HUES6 (cell line): ENCODE results near the gene WASF2.
"Not testable (repeated sequence)": the region's sequence is repeated elsewhere in the genome, so short reads cannot be mapped to it uniquely, and the experiment has no call there.

Experiments used
- H3K27ac ChIP-seq: 2 replicates; pipeline ENCODE4 v1.7.0; 2013; ENCODE audit warnings: low read depth, mild to moderate bottlenecking, low read length, inconsistent platforms
- H3K27me3 ChIP-seq: 2 replicates; pipeline ENCODE4 v1.6.1; 2013; ENCODE audit warnings: low read length; ENCODE audit not compliant: control insufficient read depth, insufficient read depth
- H3K36me3 ChIP-seq: 2 replicates; pipeline ENCODE4 v1.6.1; 2013; ENCODE audit warnings: low read length; ENCODE audit not compliant: control insufficient read depth, insufficient read depth
- H3K4me1 ChIP-seq: 2 replicates; pipeline ENCODE4 v1.6.1; 2013; ENCODE audit warnings: low read length; ENCODE audit not compliant: control insufficient read depth, insufficient read depth
- H3K4me3 ChIP-seq: 2 replicates; pipeline ENCODE4 v1.5.1; 2013; ENCODE audit warnings: low read depth, low read length
- H3K9ac ChIP-seq: one replicate; pipeline ENCODE4 v1.6.1; 2013; ENCODE audit warnings: mild to moderate bottlenecking, low read length
- H3K9me3 ChIP-seq: 2 replicates; pipeline ENCODE4 v1.6.1; 2013; ENCODE audit warnings: low read depth, low read length; ENCODE audit not compliant: control insufficient read depth, insufficient read depth

Gene WASF2

DNA sequence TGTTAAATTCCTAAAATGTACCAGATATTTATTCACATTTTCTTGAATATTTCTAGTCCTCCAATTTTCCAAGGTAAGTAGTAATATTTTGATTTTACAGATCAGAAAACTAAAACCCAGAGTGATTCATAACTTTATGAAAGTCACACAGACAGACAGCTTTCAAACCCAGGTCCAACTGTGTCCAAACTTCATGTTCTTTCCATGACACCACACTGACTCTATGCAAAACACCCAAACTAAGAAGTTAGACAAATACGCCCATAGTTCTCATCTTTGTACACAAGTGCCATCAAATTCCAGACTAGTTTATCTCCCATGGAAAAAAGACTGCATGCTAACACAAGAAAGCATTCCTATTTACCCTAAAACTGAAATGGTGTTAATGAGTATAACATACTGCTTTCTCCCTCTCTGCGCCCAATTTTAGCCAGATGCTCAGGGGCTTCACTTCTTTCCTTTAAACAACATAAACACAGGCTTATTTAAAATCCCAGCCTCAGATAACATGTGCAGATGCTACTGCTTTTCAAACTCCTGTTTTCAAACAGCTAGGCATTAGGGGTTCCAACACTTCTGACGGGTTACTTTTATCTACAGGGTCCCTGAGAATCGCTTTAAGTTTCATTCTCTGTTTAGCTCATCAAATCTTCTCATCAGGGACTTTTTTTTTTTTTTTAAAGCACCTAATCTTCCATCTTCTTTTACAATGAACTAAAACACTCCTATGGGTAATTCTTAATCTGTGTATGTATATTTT lies 44.6 kb downstream of the WASF2 start:
- Histone ChIP-seq H3K27me3 (no peaks in the 10 kb centered on the region), H3K36me3 (no peaks in the 10 kb centered on the region), H3K27ac (no peak overlapping the region), H3K4me1 (no peaks in the 10 kb centered on the region; the same call in 1 of the 2 replicates), H3K4me3 (no peak overlapping the region), H3K9me3 (no peaks in the 10 kb centered on the region), H3K9ac (no peak overlapping the region)

DNA sequence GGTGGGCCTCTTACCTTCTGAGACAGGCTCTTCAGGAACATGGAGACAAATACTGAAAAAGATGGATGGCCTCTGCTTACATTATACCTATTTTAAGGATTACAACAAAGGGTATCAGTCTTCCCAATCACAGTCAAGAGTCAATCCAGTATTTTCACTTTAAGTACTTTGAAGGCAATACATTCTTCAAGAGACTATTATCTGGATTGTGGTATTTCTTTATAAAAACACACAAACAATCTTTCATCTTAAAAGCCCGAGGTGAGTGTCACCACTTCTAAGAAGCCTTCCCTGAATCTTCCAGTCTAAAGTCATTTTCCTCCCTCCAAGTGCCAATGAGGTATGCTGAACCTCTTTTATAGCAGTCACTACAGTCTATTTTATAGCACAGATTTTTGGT lies 45.3 kb downstream of the WASF2 start:
- Histone ChIP-seq H3K4me3 (no peak overlapping the region), H3K9ac (no peak overlapping the region), H3K36me3 (no peaks in the 10 kb centered on the region), H3K27me3 (no peaks in the 10 kb centered on the region), H3K27ac (no peak overlapping the region), H3K4me1 (no peaks in the 10 kb centered on the region; the same call in 1 of the 2 replicates), H3K9me3 (no peaks in the 10 kb centered on the region)

DNA sequence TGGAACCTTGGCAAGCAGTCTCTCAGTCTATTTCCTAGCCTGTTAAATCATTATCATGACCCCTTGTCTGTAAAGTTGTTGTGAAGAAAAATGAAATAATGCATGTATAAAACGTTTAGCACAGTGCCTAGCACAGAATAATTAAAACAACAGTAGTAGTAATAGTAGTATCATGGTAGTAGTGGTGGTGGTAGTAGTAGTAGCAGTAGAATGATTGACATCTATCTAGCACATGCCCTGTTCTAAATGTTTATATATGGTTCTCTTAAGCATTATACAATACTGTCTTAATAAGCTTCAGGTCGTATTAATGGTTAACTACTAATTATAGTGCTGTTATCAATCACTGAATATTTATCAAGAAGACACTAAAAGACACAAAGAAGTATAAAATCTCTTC lies 50.8 kb downstream of the WASF2 start:
- H3K4me1 ChIP-seq: peaks cover 21% of the 10 kb centered on the region
- H3K36me3 ChIP-seq: no peaks in the 10 kb centered on the region
- H3K9ac ChIP-seq: no peak overlapping the region
- H3K9me3 ChIP-seq: no peaks in the 10 kb centered on the region
- no peak overlapping the region for H3K4me3 ChIP-seq
- no peaks in the 10 kb centered on the region for H3K27me3 ChIP-seq
- no peak overlapping the region for H3K27ac ChIP-seq

DNA sequence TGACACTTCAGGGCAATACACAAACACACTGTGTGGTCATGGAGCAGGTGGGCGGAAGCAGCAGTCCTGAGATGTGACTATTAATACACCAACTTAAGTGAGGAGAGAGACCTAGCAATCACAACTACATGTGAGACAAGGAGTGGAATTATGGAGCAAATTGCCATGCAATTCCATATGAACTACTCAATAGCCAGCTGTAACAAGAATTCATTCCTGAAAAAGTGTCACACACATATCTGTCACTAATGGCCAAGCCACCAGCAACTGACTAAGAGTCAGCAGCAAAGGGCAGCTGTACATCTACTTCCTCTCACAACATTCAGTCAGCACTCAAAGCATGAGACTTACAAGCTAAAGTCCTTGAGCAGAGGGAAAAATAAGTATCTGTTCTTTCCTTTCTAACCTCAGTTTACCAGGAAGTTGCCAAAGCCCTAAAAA lies 51.3 kb downstream of the WASF2 start:
- no peaks in the 10 kb centered on the region for H3K27me3 ChIP-seq
- H3K9ac ChIP-seq: no peak overlapping the region
- no peaks in the 10 kb centered on the region for H3K9me3 ChIP-seq
- peaks cover 21% of the 10 kb centered on the region for H3K4me1 ChIP-seq
- no peak overlapping the region for H3K4me3 ChIP-seq
- H3K27ac ChIP-seq: no peak overlapping the region
- H3K36me3 ChIP-seq: no peaks in the 10 kb centered on the region

DNA sequence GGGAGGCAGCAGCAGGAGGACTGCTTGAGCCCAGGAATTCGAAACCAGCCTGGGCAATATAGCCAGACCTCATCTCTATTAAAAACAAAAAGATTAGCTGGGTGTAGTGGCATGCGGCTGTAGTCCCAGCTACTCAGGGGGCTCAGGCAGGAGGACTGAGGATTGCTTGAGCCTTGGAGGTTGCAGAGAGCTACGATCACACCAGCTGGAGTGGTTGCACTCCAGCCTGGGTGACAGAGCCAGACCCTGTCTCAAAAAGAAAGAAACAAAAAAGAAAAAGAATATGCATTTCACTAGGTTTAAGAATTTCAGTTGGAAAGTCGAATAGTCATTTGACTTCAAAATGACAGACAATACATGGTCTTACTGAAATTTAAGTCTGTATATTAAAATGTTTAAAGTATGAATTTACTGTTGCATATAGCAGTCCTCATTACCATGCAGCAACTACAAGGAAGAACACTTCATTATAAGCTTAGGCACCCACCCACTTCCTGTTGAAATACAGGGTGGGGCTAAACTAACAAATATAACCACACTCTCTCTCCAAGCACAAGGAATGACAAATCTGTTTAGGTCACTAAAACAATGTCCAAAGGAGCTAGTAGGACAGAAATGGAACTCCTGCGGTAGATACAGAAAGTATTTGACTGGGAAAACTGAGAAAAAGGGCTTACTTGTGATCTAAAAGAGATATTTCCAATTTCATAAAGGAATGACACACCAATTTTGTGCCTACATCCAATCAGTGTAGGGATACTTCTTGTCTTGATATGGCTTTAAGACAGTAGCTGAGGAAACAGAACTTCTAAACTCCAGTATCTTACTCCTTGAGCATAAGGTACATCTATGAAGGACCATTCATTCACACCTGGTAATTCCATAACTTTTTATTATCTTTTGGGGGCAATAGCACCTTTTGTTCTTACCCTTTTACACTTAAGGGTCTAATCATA lies 53.5 kb downstream of the WASF2 start:
- peaks cover 27% of the 10 kb centered on the region for H3K4me1 ChIP-seq
- H3K4me3 ChIP-seq: no peak overlapping the region
- H3K9me3 ChIP-seq: no peaks in the 10 kb centered on the region
- no peaks in the 10 kb centered on the region for H3K27me3 ChIP-seq
- no peaks in the 10 kb centered on the region for H3K36me3 ChIP-seq
- no peak overlapping the region for H3K27ac ChIP-seq
- H3K9ac ChIP-seq: no peak overlapping the region

DNA sequence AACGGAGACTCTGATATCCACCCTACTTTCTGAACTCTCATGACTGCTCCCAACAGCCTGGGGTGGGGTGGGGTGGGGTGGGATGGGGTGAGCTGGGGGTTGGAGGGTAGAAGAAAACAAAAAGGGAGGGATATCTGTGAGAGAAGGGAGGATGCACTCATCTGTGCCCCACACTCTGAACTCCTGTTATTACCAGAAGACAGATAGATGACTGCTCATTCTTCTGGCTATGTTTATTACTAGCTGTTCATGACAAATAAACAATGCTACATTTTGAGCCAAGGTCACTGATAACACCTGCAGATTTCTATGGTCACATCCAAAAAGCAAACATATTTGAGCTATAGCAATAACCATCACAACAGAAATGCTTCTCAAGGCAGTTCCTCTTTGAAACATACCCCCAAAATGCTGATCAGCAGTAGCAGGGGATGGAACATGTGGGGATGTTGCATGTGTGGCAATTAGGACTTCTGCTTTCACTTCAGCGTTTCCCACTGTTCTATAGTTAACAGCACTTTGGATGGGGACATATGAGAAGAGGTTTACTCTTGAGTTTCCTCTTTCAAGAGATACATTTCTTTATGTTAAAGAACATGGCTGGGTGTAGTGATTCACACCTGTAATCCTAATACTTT lies 54.3 kb downstream of the WASF2 start:
- no peaks in the 10 kb centered on the region for H3K27me3 ChIP-seq
- H3K27ac ChIP-seq: no peak overlapping the region
- peaks cover 35% of the 10 kb centered on the region for H3K4me1 ChIP-seq
- no peaks in the 10 kb centered on the region for H3K36me3 ChIP-seq
- H3K9me3 ChIP-seq: no peaks in the 10 kb centered on the region
- H3K9ac ChIP-seq: no peak overlapping the region
- no peak overlapping the region for H3K4me3 ChIP-seq

DNA sequence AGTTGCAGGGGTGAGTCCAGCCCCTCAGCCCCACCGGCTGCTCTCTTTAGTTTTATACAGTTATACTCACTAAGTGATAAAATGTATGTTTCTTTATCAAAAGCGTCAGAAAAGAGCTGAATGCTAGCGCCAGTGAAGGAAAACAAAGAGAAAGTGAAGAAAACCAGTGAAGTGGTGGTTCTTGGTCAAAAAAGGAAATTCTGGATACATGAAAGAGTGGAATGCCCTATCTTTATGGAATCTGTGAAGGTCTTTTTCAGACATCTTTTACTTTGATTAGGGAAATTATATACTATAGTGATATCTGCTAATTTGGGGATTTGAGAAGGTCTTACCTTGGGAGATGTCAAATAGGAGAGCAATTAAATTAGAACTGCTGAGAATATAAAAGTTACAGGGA lies 56.3 kb downstream of the WASF2 start:
- no peaks in the 10 kb centered on the region for H3K27me3 ChIP-seq
- no peak overlapping the region for H3K4me3 ChIP-seq
- H3K36me3 ChIP-seq: no peaks in the 10 kb centered on the region
- no peaks in the 10 kb centered on the region for H3K9me3 ChIP-seq
- H3K9ac ChIP-seq: no peak overlapping the region
- no peak overlapping the region for H3K27ac ChIP-seq
- H3K4me1 ChIP-seq: peaks cover 47% of the 10 kb centered on the region

DNA sequence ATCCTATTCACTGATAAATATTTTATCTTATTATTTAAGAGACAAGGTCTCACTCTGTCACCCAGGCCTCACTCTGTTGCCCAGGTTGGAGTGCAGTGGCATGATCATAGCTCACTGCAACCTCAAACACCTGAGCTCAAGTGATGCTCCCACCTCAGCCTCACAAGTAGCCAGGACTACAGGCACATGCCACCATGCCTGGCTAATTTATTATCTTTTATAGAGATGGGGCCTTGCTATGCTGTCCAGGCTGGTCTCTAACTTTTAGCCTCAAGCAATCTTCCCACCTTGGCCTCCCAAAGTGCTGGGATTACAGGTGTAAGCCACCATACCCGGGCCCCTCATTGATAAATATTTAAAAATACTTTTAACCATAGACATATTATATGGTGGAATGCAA lies 57.2 kb downstream of the WASF2 start:
- H3K27me3 ChIP-seq, H3K36me3 ChIP-seq, H3K27ac ChIP-seq, H3K9ac ChIP-seq, H3K9me3 ChIP-seq, H3K4me3 ChIP-seq: not testable (repeated sequence)
- peaks cover 52% of the 10 kb centered on the region for H3K4me1 ChIP-seq

DNA sequence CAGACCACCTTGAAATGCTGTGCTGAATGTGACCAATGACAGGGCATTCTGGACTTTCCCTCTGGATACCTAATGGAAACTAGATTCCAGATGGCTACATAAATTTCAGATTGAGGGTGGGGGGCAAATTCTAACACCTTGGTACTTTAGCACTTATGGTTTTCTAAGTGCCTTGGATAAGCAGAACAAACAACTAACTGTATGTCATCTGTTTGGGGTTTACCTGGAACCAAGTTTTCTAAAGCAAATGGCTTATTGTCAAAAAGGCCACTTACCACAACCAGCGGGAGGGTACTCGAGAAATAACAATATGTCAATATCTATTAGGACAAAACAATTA lies 58.4 kb downstream of the WASF2 start:
- Histone ChIP-seq H3K27me3 (no peaks in the 10 kb centered on the region), H3K4me1 (peaks cover 47% of the 10 kb centered on the region), H3K36me3 (peaks cover 18% of the 10 kb centered on the region), H3K9me3 (no peaks in the 10 kb centered on the region), H3K4me3 (no peak overlapping the region), H3K27ac (no peak overlapping the region), H3K9ac (no peak overlapping the region)

DNA sequence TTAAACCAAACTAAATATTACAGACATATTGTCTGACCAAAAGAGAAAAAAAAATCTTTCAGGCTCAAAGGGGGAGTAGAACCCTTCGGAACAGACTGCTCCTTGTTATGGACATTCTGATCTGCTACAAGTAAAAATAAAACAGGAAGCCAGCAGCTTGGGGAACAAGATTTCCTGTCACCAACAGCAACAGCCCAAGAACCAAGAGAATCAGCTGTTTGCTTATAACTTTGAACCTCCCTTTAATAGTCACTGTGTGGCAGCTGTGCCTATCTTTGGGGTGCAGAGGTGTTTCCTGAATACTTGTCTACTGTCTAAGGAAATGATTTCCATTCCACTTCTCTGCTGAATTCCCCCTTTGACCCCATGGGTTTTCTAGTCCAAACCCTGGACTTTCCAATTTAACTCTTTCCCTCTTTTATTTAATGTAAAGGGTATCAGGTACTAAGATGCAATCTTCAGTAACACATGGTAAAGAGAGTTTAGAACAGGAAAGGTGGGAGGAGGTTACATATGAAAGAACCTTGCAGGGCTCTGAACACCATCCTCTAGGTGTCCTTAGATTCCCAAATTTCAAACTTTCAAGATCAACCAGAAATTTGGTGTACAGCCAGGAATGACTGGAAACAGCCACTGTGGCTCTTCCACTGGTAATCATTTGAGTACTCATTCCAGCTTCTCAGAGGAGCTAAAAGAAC lies 58.9 kb downstream of the WASF2 start:
- Histone ChIP-seq H3K36me3 (peaks cover 23% of the 10 kb centered on the region), H3K9ac (no peak overlapping the region), H3K27me3 (no peaks in the 10 kb centered on the region), H3K9me3 (no peaks in the 10 kb centered on the region), H3K4me1 (peaks cover 42% of the 10 kb centered on the region), H3K27ac (0 out of 2 replicates have a peak overlapping the region, but pooled peaks have one; percentile 13), H3K4me3 (no peak overlapping the region)
